Left kidney (tissue), 8 donors: ENCODE results near the gene ISOC2. TPM values are rescaled to one million over a fixed set of nuclear protein-coding genes. Genes with fewer than 3 reads are reported as not detected.
"Not testable (repeated sequence)": the region's sequence is repeated elsewhere in the genome, so short reads cannot be mapped to it uniquely, and the experiment has no call there.

ENCODE experiments used
- DNase-seq: peaks from one replicate; pipeline ENCODE4 v3.0.0-alpha.2; 2013
- long read RNA-seq, 8 donors: transcript quantifications; one replicate each; lab custom pipeline, GENCODE V29; 2026
- polyA plus RNA-seq: library from polyadenylated mRNA; unstranded; fragments of 120-200 nt; gene quantifications from one replicate; pipeline ENCODE4 v1.2.1, GENCODE V29; 2013; ENCODE audit not compliant: insufficient read length

Gene ISOC2, protein sequence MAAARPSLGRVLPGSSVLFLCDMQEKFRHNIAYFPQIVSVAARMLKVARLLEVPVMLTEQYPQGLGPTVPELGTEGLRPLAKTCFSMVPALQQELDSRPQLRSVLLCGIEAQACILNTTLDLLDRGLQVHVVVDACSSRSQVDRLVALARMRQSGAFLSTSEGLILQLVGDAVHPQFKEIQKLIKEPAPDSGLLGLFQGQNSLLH
- polyA plus RNA-seq: 30.1 TPM
- long read RNA-seq, donor 1, transcript ISOC2-202 (6 exons, 998 nt): major isoform, 19 of 29 reads
- long read RNA-seq, donor 1, partial matches to known transcripts: 0 of 29 reads
- long read RNA-seq, donor 1, other reads (novel, unspliced or antisense): 0 of 29 reads
- long read RNA-seq, donor 2, transcript ISOC2-202 (6 exons, 998 nt): major isoform, 24 of 33 reads
- long read RNA-seq, donor 2, partial matches to known transcripts: 5 of 33 reads
- long read RNA-seq, donor 2, other reads (novel, unspliced or antisense): 0 of 33 reads
- long read RNA-seq, donor 3, transcript ISOC2-202 (6 exons, 998 nt): major isoform, 17 of 29 reads
- long read RNA-seq, donor 3, partial matches to known transcripts: 9 of 29 reads
- long read RNA-seq, donor 3, other reads (novel, unspliced or antisense): 0 of 29 reads
- long read RNA-seq, donor 4, transcript ISOC2-202 (6 exons, 998 nt): major isoform, 5 of 8 reads
- long read RNA-seq, donor 4, partial matches to known transcripts: 0 of 8 reads
- long read RNA-seq, donor 4, other reads (novel, unspliced or antisense): 0 of 8 reads
- long read RNA-seq, donor 5, transcript ISOC2-202 (6 exons, 998 nt): major isoform, 53 of 86 reads
- long read RNA-seq, donor 5, transcript ISOC2-208 (3 exons, 786 nt): minor isoform, 6 of 86 reads
- long read RNA-seq, donor 5, partial matches to known transcripts: 19 of 86 reads
- long read RNA-seq, donor 5, other reads (novel, unspliced or antisense): 0 of 86 reads
- long read RNA-seq, donor 6, transcript ISOC2-202 (6 exons, 998 nt): major isoform, 23 of 40 reads
- long read RNA-seq, donor 6, partial matches to known transcripts: 14 of 40 reads
- long read RNA-seq, donor 6, other reads (novel, unspliced or antisense): 0 of 40 reads
- long read RNA-seq, donor 7, transcript ISOC2-202 (6 exons, 998 nt): major isoform, 41 of 60 reads
- long read RNA-seq, donor 7, partial matches to known transcripts: 11 of 60 reads
- long read RNA-seq, donor 7, other reads (novel, unspliced or antisense): 0 of 60 reads
- long read RNA-seq, donor 8, transcript ISOC2-202 (6 exons, 998 nt): major isoform, 17 of 18 reads
- long read RNA-seq, donor 8, partial matches to known transcripts: 0 of 18 reads
- long read RNA-seq, donor 8, other reads (novel, unspliced or antisense): 0 of 18 reads

DNA sequence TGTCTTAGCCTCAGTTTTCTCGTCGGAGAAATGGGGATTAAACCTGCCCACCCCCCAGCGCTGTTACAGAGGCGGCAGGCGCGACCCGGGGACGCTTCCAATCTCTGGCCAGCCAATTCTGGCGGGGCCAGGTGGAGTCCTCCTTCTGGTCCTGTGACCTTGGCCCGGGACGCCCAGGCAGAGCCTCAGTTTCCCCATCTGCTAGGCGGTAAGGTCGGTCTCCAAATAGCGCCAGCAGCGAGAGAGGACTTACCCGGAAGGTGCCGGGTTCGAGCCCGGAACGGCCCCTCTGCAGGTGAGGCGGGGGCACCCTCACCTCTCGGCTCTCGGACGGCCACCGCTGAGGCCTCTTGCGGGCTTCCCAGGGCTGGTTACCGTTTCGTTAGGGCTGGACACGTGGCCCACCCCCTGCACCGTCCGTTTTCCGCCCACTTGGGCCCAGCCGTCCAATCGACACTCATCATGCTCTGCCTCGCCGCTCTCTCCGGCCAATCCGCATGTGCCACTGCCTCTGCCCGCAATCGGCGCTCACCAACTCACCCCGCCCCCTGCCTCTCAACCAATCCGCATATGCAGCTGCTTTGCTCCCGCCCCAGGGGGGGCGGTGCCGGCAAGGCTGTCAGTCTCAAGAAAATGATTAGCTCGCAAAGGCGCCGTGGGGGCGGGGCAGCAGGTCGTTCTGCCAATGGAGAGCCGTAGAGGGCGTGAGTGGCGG is at the start of gene ISOC2:
TSS of gene ISOC2 (minus strand) at position 384 of the 715 bp plus-strand sequence. CDS start 5,156 bp downstream, outside the sequence.
- peak; percentile 99 for DNase-seq

DNA sequence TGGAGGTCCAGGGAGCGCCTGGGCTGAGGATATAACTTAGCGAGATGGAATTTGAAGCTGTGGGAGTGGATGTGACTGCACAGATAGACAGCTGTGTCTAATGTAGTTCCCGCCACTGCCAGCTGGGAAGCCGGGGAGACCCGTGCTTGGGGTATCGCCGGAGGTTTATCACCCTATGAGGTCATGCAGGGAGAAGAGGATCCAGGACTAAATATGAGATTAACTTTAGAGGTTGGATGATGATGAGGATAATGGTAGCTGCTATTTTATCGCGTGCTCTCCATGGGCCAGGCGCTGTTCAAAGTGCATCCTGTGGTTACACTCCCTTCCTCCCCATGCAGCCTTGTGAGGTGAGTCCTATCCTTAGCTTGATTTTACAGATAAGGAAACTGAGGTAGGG is 46.7 kb upstream of the ISOC2 start:
- no peak for DNase-seq

DNA sequence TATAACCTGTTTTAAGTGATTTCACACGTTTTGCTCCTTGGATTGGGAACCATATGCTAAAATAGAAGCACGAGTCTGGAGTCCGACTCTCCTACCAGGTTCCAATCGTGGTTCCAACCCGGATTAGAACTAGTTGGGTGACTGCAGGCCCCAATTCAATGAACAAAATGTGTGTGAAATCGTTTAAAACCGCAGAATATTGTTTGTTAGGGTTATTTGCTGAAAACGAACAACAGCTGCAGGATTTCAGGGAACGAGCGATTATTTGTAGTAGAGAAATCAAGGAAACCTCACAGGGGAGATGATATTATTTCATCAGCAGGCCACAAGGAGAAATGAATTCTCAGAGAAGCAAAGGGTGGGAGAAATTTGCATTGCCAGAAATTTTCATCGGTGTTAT is 43.5 kb upstream of the ISOC2 start:
- DNase-seq: no peak

DNA sequence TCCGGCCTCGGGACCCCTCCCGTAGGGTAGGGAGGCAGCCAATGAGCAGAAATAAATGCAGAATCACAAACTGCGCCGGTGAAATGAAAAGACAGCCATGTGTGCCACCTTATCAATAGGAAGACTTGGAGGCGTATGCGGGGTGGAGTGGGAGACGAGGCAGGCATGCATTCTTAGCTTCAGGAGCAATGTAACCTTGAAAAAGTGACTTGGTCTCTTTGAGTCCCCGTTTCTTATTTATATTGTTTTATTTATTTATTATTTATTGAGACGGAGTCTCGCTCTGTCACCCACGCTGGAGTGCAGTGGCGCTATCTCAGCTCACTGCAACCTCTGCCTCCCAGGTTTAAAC is 42.8 kb upstream of the ISOC2 start:
- DNase-seq: no peak

DNA sequence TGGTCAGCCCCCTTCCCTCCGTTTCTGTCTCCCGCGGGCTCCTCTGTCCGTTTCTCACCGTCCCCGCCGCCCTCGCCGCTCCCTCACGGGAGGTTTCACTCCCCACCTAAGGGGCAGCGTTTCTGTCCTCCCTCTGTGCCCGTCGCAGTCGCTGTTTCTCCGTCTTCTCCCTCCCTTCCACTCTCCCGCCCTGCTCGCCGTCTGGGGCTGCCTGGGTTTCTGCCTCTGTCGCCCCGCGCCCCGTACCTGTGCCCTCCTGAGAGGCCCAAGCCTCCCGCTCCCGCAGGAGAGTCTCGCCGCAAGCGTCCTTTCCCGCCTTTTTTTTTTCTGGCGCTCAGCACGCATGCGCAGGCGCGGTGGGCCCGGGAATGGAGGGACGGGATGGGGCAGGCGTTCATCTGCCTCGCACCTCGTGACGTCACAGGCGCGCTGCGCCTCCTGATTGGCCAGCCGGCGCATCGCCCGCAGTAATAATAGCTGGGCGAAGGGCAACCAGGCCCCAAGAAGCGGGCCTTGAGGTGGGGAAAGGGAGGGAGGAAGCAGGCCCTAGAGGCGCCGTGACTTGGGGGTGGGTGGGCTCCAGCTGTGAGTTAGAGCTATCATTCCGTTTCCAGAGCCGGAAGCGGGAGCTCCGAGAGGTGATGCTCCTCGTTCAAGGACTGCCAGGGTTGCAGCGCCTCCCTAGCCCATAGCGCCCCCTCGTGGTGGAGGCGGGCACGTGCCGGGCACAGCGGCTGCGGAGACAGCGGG is 42.2 kb upstream of the ISOC2 start:
- peak; percentile 89 for DNase-seq

DNA sequence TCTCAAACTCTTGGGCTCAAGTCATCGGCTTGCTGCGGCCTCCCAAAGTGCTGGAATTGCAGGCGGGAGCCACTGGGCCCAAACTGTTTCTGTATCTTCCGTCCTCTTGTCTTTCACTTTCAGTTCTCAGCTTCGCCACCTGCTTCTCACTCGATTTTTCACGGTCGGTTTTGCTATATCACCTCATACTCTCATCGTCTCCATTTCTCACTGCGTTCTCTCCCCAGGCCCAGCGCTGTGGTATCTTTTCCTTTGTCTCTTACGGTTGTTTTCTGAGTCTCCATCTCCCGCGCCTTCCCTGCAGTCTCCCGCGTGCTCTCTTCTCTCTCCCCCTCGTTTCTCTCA is 41.7 kb upstream of the ISOC2 start:
- no peak for DNase-seq

DNA sequence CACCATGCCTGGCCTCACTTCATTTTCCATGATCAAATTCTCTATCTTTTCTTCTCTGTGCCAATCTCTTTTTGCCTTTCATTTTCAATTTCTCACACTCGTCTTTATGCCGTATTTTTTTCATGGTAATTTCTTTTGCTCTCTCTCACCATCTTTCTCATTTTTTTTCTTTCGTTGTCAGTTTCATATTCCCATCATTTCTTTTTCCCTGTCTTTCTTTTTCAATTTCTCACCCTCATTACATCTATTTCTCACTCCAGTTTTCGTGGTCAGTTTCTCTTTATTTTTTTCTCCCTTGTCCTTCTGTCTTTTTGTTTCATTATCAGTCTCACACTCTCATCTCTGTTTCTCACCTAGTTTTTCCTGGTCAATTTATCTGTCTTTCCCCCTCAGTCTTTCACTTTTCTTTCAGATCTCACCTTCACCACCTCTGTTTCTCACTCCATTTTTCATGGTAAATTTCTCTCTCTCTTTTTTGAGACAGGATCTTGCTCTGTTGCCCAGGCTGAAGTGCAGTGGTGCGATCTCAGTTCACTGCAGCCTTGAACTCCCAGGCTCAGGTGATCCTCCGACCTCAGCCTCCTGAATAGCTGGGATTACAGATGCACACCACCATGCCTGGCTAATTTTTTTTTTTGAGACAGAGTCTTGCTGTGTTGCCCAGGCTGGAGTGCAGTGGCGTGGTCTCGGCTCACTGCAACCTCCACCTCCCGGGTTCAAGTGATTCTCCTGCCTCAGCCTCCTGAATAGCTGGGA is 40.9 kb upstream of the ISOC2 start:
- DNase-seq: no peak

DNA sequence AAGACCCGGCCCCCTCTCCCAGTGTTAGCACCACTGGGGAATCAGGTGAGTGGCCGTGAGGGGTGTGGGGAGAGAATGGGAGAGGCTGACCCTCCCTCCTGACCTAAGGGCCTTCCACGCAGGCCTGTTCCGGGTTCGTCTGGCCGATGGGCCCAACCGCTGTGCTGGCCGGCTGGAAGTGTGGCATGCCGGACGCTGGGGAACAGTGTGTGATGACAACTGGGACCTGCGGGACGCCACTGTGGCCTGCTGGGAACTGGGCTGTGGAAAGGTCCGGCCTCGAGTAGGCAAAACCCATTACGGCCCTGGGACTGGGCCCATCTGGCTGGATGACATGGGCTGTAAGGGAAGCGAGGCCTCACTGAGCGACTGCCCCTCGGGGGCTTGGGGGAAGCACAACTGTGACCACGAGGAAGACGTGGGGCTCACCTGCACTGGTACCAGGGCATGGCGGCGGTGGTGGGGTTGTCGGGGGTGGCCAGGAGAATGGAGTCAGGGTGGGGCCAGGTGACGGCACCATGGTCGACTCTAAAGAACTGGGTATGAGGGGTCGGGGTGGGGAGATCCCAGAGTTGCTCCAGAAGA is 39.0 kb upstream of the ISOC2 start:
- no peak for DNase-seq

DNA sequence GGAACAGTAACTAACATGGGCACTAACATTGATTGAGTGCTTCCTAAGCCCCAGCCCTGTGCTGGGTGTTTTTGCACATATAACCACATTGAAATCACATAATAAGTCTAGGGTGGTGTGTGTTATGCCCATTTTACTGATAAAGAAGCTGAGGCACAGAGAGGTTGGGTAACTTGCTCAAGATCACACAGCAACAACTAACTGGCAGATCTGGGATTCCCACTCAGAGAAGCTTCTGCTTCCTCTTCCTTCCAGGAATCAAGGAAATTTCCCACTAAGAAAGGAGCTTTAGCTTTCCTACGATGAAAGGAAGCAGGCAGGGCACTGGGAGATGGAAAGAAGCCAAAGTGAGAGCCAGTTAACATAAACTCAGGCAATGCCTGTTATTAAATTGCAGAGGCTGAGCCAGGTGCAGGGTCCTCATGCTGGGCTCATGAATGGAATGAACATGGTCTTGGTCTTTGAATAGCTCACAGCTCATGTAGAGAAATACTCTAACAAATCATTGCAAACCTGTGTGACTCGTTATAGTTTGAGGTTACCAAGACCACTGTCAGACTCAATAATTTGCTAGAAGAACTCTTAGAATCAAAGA is 36.9 kb upstream of the ISOC2 start:
- DNase-seq: no peak

DNA sequence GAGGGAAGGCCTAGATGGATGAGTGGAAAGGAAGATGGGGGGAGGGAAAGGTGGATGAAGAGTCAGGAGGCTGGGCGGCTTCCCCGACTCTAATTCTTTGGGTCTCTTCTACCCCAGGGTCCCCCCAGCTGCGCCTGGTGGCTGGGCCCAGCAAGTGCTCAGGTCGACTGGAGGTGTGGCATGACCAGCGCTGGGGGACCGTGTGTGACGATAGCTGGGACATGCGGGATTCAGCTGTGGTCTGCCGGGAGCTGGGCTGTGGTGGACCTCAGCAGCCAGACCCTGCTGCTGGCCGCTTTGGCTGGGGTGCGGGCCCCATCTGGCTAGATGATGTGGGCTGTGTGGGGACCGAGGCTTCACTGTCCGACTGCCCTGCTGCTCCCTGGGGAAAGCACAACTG is 36.3 kb upstream of the ISOC2 start:
- DNase-seq: no peak

DNA sequence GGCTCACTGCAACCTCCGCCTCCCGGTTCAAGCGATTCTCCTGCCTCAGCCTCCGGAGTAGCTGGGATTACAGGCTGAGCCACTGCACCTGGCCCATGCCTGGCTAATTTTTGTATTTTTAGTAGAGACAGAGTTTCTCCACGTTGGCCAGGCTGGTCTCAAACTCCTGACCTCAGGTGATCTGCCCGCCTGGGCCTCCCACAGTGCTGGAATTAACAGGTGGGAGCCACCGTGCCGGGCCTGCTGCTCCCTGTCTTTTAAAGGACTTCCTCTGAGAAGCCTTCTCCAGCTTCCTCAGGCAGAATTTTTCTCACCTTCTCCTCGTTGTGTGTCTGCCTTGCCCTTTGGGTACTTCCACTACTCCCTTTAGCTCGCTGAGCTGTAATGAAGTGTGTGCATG is 35.4 kb upstream of the ISOC2 start:
- not testable (repeated sequence) for DNase-seq

DNA sequence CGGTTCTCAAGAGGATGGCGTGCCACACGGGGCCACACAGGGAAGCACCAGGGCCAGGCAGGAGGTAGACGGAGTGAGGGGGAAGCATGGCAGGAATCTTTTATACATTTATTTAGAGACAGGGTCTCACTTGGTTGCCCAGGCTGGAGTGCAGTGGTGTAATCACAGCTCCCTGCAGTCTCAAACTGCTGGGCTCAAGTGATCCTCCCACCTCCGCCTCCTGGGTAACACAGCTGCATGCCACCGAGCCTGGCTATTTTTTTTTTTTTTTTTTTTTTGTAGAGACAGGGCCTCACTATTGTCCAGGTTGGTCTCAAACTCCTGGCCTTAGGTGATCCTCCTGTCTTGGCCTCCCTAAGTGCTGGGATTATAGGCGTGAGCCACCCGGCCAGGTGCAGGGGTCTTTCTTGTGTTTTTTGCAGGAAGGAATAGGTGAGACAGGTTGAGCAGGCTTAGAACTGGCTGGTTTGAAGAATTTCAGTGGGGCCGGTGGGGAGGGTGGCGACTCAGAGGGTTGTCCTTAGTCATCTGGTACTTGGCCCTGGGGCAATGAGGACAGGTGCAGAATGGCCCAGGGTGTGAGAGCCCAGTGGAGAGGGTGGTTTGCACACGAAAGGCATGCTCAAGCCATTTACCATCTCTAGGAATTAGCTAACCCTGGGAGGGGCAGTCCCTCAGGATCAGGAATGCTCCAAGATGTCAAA is 34.4 kb upstream of the ISOC2 start:
- DNase-seq: no peak

DNA sequence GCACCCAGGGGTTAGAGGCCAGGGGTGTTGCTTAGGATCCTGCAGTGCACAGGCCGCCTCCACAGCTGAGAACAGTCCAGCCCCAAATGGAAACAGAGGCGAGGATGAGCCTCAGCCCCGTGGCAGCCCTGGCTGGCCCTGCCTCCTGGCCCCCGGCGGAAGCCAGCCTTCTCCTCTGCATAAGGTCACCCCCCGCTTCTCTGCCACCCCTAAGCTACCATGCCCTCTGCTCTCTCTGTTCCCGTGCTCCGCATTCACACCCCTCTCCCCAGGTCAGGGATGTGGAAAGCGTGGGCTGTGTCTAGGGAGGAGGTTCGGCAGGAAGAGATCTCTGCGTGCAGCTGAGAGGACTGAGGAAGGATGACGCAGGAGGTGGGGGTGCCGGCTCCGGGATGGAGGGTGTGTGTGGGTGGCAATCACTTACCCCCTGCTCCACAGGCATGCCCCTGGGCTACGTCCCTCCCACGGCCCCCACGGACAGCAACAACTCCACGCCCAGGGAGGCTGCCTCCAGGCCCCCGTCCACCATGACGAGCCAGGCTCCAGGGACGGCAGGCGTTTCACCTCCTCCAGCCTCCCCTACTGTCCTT is 32.8 kb upstream of the ISOC2 start:
- DNase-seq: no peak

DNA sequence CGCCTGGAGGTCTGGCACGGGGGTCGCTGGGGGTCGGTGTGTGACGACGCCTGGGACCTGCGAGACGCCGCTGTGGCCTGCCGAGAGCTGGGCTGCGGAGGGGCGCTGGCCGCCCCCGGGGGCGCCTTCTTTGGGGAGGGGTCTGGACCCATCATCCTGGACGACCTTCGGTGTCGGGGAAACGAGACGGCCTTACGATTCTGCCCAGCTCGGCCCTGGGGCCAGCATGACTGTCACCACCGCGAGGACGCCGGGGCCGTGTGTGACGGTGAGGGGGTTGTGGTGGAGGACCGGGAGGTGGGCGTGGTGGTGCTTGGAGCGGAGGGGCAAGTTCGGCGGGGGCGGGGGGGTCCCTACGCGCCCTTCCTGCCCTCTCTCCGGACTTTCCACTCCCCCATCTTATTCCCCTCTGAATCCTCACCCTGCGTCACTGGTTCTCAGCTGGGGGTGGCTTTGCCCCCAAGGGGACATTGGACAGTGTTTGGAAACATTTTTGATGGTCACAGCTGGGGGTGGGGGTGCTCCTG is 32.3 kb upstream of the ISOC2 start:
- DNase-seq: no peak

DNA sequence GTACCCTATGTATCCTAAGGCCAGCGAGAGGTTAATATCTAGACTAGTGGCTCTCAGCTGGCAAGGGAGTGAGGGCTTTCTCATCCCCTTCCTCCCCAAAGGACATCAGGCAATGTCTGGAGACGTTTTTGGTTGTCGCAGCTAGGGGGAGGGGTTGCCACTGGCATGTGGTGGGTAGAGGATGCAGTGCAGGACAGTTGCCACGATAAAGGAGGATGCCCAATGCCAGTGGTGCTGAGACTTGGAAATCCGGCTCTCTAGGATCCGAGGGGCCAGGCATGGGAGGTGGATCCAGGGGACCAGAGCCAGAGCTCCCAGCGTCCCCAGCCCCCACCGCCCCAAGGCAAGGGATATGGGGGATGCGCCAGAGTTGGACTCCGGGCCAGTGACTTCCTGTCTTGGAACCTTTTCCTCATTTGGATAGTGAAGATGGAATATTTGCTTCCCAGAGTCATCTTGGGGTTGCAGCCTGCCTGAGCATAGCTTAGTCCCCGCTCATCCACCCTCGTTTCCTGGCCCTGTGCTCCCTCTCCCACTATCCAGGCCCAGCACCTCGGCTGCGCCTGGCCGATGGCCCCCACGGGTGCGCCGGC is 31.7 kb upstream of the ISOC2 start:
- DNase-seq: no peak

DNA sequence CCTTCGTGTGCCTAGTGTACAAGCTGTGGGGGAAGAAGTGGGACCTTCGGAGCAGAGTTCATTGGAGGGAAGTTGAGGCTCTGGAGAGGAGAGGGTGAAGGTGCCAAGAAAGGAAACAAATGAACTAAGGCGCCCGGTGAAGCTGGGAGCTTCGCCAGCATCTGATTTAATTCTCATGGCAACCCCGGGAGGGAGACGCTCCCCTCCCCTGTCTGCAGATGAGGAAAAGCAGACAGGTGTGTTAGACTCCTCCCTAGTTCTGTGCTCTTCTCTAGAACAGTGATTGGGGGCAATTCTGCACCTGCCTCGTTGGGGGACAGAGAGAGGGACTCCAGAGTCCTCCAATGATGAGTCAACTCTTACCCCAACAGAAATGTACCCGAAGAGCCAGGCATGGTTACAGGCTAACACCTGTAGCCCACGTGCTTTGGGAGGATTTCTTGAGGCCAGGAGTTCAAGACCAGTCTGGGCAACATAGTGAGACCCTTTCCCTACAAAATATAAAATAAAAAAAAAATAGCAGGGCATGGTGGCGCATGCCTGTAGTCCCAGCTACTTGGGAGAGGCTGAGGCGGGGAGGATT is 31.0 kb upstream of the ISOC2 start:
- DNase-seq: no peak
